GM12891 (cell line): ENCODE results near the gene CCDC97.
A peak's percentile ranks its signal among the peaks of the same experiment; 100 is the strongest.

ENCODE experiments used
- PAX5 ChIP-seq: IDR thresholded peaks from 2 replicates; pipeline ENCODE4 v1.6.1; 2011; ENCODE audit warnings: low read length, moderate library complexity, mild to moderate bottlenecking; ENCODE audit not compliant: insufficient read depth, severe bottlenecking
- POLR2A ChIP-seq: IDR thresholded peaks from 2 replicates; pipeline ENCODE4 v1.6.1; 2011; ENCODE audit warnings: low read depth, low read length, control low read depth
- POLR2AphosphoS5 ChIP-seq: IDR thresholded peaks from 2 replicates; pipeline ENCODE4 v1.6.1; 2011; ENCODE audit warnings: low read depth, low read length, control low read depth
- POU2F2 ChIP-seq: IDR thresholded peaks from 2 replicates; pipeline ENCODE4 v1.6.1; 2011; ENCODE audit warnings: low read depth, mild to moderate bottlenecking, control low read depth, low read length, moderate library complexity
- TAF1 ChIP-seq: IDR thresholded peaks from 2 replicates; pipeline ENCODE4 v1.6.1; 2011; ENCODE audit warnings: low read depth, low read length, control low read depth

DNA sequence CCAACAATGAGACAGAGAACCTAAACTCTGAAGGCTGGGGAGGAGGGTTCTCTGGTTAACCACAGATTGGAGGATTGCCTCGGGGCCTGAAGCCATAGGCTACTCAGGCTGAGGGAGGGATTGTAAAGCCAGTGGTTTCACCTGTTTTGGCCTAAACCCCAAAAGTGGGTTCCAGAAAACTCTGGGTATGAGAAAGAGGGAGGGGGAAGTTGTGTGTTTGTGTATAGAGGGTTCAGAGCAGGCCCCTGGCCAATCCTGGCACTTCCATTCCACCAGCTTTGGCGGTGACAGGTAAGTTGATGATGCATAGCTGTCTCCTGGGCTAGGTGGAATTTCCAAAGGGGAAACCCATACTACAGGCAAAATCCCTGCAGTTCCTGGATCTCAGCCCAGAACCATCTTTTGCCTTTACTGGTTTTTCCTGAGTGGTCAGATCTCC is 13.5 kb upstream of the CCDC97 start:
- TF ChIP-seq POLR2A (no peak), POLR2AphosphoS5 (peak; percentile 40; the same call in 1 of the 2 replicates), POU2F2 (no peak), TAF1 (no peak), PAX5 (no peak)
